Measurements from ENCODE around the gene ELFN1. TPM values are rescaled to one million over a fixed set of nuclear protein-coding genes. Genes with fewer than 3 reads are reported as not detected.

ELFN1 gene
- total RNA-seq, 3 donors from 2014 or later = 0.59 to 1.3 (median 0.96) TPM

DNA sequence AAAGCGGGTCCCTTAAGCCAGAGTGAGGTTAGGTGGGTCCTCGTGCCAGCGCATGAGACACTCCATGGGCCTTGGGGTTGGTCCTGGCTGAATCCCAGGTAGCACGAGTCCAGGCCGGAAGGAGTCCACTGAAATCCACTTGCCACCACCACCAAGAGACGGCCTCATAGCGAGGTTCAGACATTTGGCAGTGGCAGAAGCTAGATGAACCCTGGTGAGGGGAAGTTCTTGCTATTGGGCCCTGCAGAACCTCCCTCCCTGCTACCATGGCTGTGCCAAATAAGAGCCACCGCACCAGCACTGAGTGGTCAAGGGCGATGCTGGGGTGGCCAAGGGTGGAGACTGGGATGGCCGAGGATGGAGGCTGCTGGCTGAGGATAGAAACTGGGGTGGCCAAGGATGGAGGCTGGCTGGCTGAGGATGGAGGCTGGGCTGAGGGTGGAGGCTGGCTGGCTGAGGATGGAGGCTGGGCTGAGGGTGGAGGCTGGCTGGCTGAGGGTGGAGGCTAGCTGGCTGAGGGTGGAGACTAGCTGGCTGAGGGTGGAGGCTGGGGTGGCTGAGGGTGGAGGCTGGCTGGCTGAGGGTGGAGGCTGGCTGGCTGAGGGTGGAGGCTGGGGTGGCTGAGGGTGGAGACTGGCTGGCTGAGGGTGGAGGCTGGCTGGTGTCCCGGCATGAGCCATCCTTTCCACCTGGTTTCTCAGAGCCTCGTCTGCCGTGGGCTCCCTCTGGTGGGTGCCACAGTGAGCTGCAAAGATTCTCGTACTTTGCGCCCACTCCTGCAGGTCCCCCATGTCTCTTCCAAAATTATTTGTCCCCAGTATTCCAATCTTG lies 88.2 kb downstream of the ELFN1 start:
- Histone ChIP-seq H3K36me3 (no peaks in the 10 kb centered on the region), H3K27me3 (peaks cover 0 to 17% of the 10 kb centered on the region in 2 donors), H3K4me1 (no peaks in the 10 kb centered on the region), H3K4me3 (no peak overlapping the region), H3K9me3 (peaks cover 2 to 3% of the 10 kb centered on the region in 2 donors), H3K27ac (no peak overlapping the region)
- TF ChIP-seq POLR2AphosphoS5 (IDR thresholded peaks at IDR 0.05) (no peak), POLR2A (IDR thresholded peaks at IDR 0.05) (no peak)
- TF ChIP-seq, protein P1, sequence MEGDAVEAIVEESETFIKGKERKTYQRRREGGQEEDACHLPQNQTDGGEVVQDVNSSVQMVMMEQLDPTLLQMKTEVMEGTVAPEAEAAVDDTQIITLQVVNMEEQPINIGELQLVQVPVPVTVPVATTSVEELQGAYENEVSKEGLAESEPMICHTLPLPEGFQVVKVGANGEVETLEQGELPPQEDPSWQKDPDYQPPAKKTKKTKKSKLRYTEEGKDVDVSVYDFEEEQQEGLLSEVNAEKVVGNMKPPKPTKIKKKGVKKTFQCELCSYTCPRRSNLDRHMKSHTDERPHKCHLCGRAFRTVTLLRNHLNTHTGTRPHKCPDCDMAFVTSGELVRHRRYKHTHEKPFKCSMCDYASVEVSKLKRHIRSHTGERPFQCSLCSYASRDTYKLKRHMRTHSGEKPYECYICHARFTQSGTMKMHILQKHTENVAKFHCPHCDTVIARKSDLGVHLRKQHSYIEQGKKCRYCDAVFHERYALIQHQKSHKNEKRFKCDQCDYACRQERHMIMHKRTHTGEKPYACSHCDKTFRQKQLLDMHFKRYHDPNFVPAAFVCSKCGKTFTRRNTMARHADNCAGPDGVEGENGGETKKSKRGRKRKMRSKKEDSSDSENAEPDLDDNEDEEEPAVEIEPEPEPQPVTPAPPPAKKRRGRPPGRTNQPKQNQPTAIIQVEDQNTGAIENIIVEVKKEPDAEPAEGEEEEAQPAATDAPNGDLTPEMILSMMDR (IDR thresholded peaks at IDR 0.05) = no peak
- DNase-seq (ENCODE audit: low spot score in 2 of 2) = no peak
- intact Hi-C loops (cut with DNase I; ENCODE audit: low total_unique reads) = no loop called here

DNA sequence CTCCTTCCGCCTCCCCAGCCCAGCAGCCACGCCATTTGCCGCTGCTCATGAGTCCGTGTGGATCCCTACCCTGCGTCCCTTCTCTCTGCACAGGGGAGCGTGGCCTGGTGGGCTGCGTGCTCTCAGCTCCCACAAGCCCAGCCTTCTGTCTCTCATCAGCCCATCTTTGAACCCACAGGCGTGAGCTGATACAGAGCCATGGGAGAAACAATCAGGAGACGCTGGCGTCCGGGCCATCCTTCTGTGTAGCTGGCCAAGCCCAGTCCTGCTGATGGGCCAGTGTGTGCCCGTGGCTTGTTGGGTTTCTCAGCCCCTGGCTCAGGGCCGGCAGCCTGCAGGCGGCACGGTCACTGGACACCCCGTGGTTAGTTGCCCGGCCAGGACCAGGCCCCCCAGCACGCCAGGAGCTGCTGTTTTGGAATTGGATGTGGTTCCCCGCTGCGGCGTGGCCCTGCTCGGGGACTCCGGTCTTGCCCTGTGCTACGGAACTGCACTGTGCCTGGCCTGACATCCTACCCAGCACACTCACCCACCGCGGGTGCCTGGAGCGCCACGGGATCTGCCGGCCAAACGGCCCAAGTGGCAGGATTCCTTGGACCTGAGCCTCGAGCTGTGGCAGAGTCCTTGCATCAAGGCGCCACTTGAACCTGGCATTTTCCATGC lies 88.9 kb downstream of the ELFN1 start:
- Histone ChIP-seq H3K36me3 (no peaks in the 10 kb centered on the region), H3K4me3 (no peak overlapping the region), H3K27ac (no peak overlapping the region), H3K9me3 (peaks cover 8 to 10% of the 10 kb centered on the region in 2 donors), H3K4me1 (no peaks in the 10 kb centered on the region), H3K27me3 (peaks cover 0 to 17% of the 10 kb centered on the region in 2 donors)
- peak in 1 of 2 donors; percentile 45 for DNase-seq (ENCODE audit: low spot score in 2 of 2)
- TF ChIP-seq POLR2A (IDR thresholded peaks at IDR 0.05) (no peak), POLR2AphosphoS5 (IDR thresholded peaks at IDR 0.05) (no peak)
- TF ChIP-seq, protein P1 (IDR thresholded peaks at IDR 0.05) = no peak
- intact Hi-C loops (cut with DNase I; ENCODE audit: low total_unique reads) = no loop called here

DNA sequence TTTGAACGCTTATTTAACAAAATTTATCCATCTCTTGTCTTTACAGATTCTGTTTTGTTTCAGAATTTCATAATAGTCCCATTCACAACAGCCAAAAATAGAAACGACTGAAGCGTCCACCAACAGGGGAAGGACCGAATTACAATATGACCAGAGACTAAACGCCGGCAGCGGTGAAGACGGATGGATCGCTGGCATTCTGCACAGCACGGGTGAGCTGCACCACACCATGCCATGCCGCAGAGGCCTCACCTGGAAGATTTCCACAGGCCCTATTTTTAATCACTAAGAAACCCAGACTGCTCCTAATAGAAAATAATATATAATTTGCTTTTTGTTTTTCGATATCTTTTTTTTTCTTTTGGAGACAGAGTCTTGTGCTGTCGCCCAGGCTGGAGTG lies 91.0 kb downstream of the ELFN1 start:
- intact Hi-C loops (cut with DNase I; ENCODE audit: low total_unique reads) = no loop called here
- TF ChIP-seq, protein P1 (IDR thresholded peaks at IDR 0.05) = no peak
- TF ChIP-seq POLR2A (IDR thresholded peaks at IDR 0.05) (no peak), POLR2AphosphoS5 (IDR thresholded peaks at IDR 0.05) (no peak)
- DNase-seq (ENCODE audit: low spot score in 2 of 2) = peak in 1 of 2 donors; percentile 5
- Histone ChIP-seq H3K4me1 (no peaks in the 10 kb centered on the region), H3K36me3 (no peaks in the 10 kb centered on the region), H3K27me3 (peaks cover 0 to 11% of the 10 kb centered on the region in 2 donors), H3K9me3 (peaks cover 14 to 16% of the 10 kb centered on the region in 2 donors), H3K27ac (no peak overlapping the region), H3K4me3 (no peak overlapping the region)

DNA sequence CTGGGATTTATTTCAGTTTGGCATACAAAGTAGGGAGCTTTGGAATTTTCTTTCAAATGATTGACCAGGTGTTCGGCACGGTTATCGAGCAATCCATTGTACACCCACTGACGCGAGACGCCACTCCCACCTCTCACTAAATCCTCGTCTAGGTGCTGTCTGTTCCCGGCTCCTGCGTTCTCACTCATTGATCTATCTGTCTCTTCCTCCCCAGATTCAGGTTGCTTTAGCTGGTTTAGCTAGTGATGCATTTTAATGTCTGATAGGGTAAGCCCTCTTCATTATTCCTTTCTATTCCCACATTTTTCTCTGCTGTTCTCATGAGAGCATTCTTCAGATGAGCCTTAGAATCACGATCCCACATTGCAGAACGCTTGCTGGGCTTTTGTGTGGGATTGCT lies 91.7 kb downstream of the ELFN1 start:
- DNase-seq (ENCODE audit: low spot score in 2 of 2) = no peak
- Histone ChIP-seq H3K4me1 (no peaks in the 10 kb centered on the region), H3K9me3 (peaks cover 14 to 16% of the 10 kb centered on the region in 2 donors), H3K27ac (no peak overlapping the region), H3K4me3 (no peak overlapping the region), H3K36me3 (no peaks in the 10 kb centered on the region), H3K27me3 (peaks cover 0 to 10% of the 10 kb centered on the region in 2 donors)
- TF ChIP-seq, protein P1 (IDR thresholded peaks at IDR 0.05) = no peak
- TF ChIP-seq POLR2A (IDR thresholded peaks at IDR 0.05) (no peak), POLR2AphosphoS5 (IDR thresholded peaks at IDR 0.05) (no peak)
- intact Hi-C loops (cut with DNase I; ENCODE audit: low total_unique reads) = no loop called here
